ENCODE measurements around the gene SLC7A6OS. TPM values are rescaled to one million over a fixed set of nuclear protein-coding genes. Genes with fewer than 3 reads are reported as not detected.
A peak's percentile ranks its signal among the peaks of the same experiment; 100 is the strongest.

Gene SLC7A6OS
- total and polyA plus RNA-seq, 2 donors, result 12.8 to 19.4 TPM

GRCh38 chr16:68272507-68273209 is 38.1 kb downstream of the SLC7A6OS start:
- WGBS, result 96% methylated on average over 4 of the region's 4 CpGs
- Histone ChIP-seq H3K4me3 (ENCODE audit: low read length in 2 of 2) (peak overlapping the region in 1 of 2 donors; percentile 18), H3K27ac (ENCODE audit: low read depth in 1 of 2, low read length in 1 of 2) (peak overlapping the region; percentile 97), H3K36me3 (ENCODE audit: control insufficient read depth in 2 of 2, insufficient read depth in 2 of 2, low read length in 1 of 2) (peaks cover 35 to 76% of the 10 kb centered on the region in 2 donors), H3K4me1 (ENCODE audit: control insufficient read depth in 2 of 2, insufficient read depth in 2 of 2, low read length in 2 of 2) (peaks cover 69 to 95% of the 10 kb centered on the region in 2 donors), H3K9me3 (ENCODE audit: control insufficient read depth in 2 of 2, insufficient read depth in 1 of 2, low read length in 1 of 2) (peaks cover 1 to 2% of the 10 kb centered on the region in 2 donors), H3K27me3 (ENCODE audit: control insufficient read depth in 2 of 2, insufficient read depth in 1 of 2, low read length in 1 of 2) (no peaks in the 10 kb centered on the region)
- peak in 3 of 9 donors; percentile 74 to 88 (median 74) for DNase-seq (ENCODE audit: low read depth in 6 of 9, low spot score in 9 of 9)

GRCh38 chr16:68270353-68270752 is 40.4 kb downstream of the SLC7A6OS start:
- no peak for DNase-seq (ENCODE audit: low read depth in 6 of 9, low spot score in 9 of 9)
- no peaks in the 10 kb centered on the region for H3K27me3 ChIP-seq (ENCODE audit: control insufficient read depth in 2 of 2, insufficient read depth in 1 of 2, low read length in 1 of 2)
- no peak overlapping the region for H3K4me3 ChIP-seq (ENCODE audit: low read length in 2 of 2)
- 61% methylated on average over 1 of the region's 1 CpG for WGBS
- peak overlapping the region; percentile 60 to 64 for H3K27ac ChIP-seq (ENCODE audit: low read depth in 1 of 2, low read length in 1 of 2)
- H3K36me3 ChIP-seq (ENCODE audit: control insufficient read depth in 2 of 2, insufficient read depth in 2 of 2, low read length in 1 of 2), result peaks cover 31 to 66% of the 10 kb centered on the region in 2 donors
- H3K4me1 ChIP-seq (ENCODE audit: control insufficient read depth in 2 of 2, insufficient read depth in 2 of 2, low read length in 2 of 2), result peaks cover 64 to 90% of the 10 kb centered on the region in 2 donors
- peaks cover 1 to 2% of the 10 kb centered on the region in 2 donors for H3K9me3 ChIP-seq (ENCODE audit: control insufficient read depth in 2 of 2, insufficient read depth in 1 of 2, low read length in 1 of 2)

GRCh38 chr16:68269793-68270192 is 41.0 kb downstream of the SLC7A6OS start:
- 97% methylated on average over 4 of the region's 4 CpGs for WGBS
- peaks cover 1 to 2% of the 10 kb centered on the region in 2 donors for H3K9me3 ChIP-seq (ENCODE audit: control insufficient read depth in 2 of 2, insufficient read depth in 1 of 2, low read length in 1 of 2)
- no peaks in the 10 kb centered on the region for H3K27me3 ChIP-seq (ENCODE audit: control insufficient read depth in 2 of 2, insufficient read depth in 1 of 2, low read length in 1 of 2)
- peaks cover 60 to 86% of the 10 kb centered on the region in 2 donors for H3K4me1 ChIP-seq (ENCODE audit: control insufficient read depth in 2 of 2, insufficient read depth in 2 of 2, low read length in 2 of 2)
- DNase-seq (ENCODE audit: low read depth in 6 of 9, low spot score in 9 of 9), result no peak
- H3K36me3 ChIP-seq (ENCODE audit: control insufficient read depth in 2 of 2, insufficient read depth in 2 of 2, low read length in 1 of 2), result peaks cover 28 to 64% of the 10 kb centered on the region in 2 donors
- H3K27ac ChIP-seq (ENCODE audit: low read depth in 1 of 2, low read length in 1 of 2), result peak overlapping the region; percentile 60 to 64
- H3K4me3 ChIP-seq (ENCODE audit: low read length in 2 of 2), result no peak overlapping the region

GRCh38 chr16:68267612-68268405 is 42.9 kb downstream of the SLC7A6OS start:
- no peaks in the 10 kb centered on the region for H3K9me3 ChIP-seq (ENCODE audit: control insufficient read depth in 2 of 2, insufficient read depth in 1 of 2, low read length in 1 of 2)
- peaks cover 45 to 77% of the 10 kb centered on the region in 2 donors for H3K4me1 ChIP-seq (ENCODE audit: control insufficient read depth in 2 of 2, insufficient read depth in 2 of 2, low read length in 2 of 2)
- no peaks in the 10 kb centered on the region for H3K27me3 ChIP-seq (ENCODE audit: control insufficient read depth in 2 of 2, insufficient read depth in 1 of 2, low read length in 1 of 2)
- no peak for DNase-seq (ENCODE audit: low read depth in 6 of 9, low spot score in 9 of 9)
- no peak overlapping the region for H3K4me3 ChIP-seq (ENCODE audit: low read length in 2 of 2)
- 94% methylated on average over 6 of the region's 6 CpGs for WGBS
- peak overlapping the region in 1 of 2 donors; percentile 31 for H3K27ac ChIP-seq (ENCODE audit: low read depth in 1 of 2, low read length in 1 of 2)
- peaks cover 17 to 44% of the 10 kb centered on the region in 2 donors for H3K36me3 ChIP-seq (ENCODE audit: control insufficient read depth in 2 of 2, insufficient read depth in 2 of 2, low read length in 1 of 2)

- Histone ChIP-seq H3K9me3 (ENCODE audit: control insufficient read depth in 2 of 2, insufficient read depth in 1 of 2, low read length in 1 of 2) (no peaks in the 10 kb centered on the region), H3K27me3 (ENCODE audit: control insufficient read depth in 2 of 2, insufficient read depth in 1 of 2, low read length in 1 of 2) (no peaks in the 10 kb centered on the region), H3K27ac (ENCODE audit: low read depth in 1 of 2, low read length in 1 of 2) (peak overlapping the region; percentile 78 to 94), H3K4me1 (ENCODE audit: control insufficient read depth in 2 of 2, insufficient read depth in 2 of 2, low read length in 2 of 2) (peaks cover 40 to 76% of the 10 kb centered on the region in 2 donors), H3K4me3 (ENCODE audit: low read length in 2 of 2) (peak overlapping the region; percentile 68 to 99), H3K36me3 (ENCODE audit: control insufficient read depth in 2 of 2, insufficient read depth in 2 of 2, low read length in 1 of 2) (peaks cover 11 to 29% of the 10 kb centered on the region in 2 donors)
- peak in 1 of 9 donors; percentile 70 for DNase-seq (ENCODE audit: low read depth in 6 of 9, low spot score in 9 of 9)
- 8% methylated on average over 23 of the region's 23 CpGs for WGBS
Observed at GRCh38 chr16:68265078-68265920, 45.4 kb downstream of the SLC7A6OS start.

GRCh38 chr16:68264128-68265077 is 46.3 kb downstream of the SLC7A6OS start, which contains the start of gene SLC7A6:
Gene SLC7A6, plus strand, starts transcription at chr16:68264526. Its CDS starts 10,201 bp downstream, at chr16:68274727.
- peak within 1 kb of the TSS; percentile 90 to 94 for H3K27ac ChIP-seq (ENCODE audit: low read depth in 1 of 2, low read length in 1 of 2)
- no peaks in the 10 kb centered on the region for H3K27me3 ChIP-seq (ENCODE audit: control insufficient read depth in 2 of 2, insufficient read depth in 1 of 2, low read length in 1 of 2)
- peak in 3 of 9 donors; percentile 72 to 88 (median 80) for DNase-seq (ENCODE audit: low read depth in 6 of 9, low spot score in 9 of 9)
- H3K9me3 ChIP-seq (ENCODE audit: control insufficient read depth in 2 of 2, insufficient read depth in 1 of 2, low read length in 1 of 2), result peaks cover 0 to 3% of the 10 kb centered on the region in 2 donors
- H3K4me1 ChIP-seq (ENCODE audit: control insufficient read depth in 2 of 2, insufficient read depth in 2 of 2, low read length in 2 of 2), result peaks cover 40 to 76% of the 10 kb centered on the region in 2 donors
- under 1% methylated on average over 123 of the region's 123 CpGs for WGBS
- peaks cover 18 to 31% of the 10 kb centered on the region in 2 donors for H3K36me3 ChIP-seq (ENCODE audit: control insufficient read depth in 2 of 2, insufficient read depth in 2 of 2, low read length in 1 of 2)
- H3K4me3 ChIP-seq (ENCODE audit: low read length in 2 of 2), result peak within 1 kb of the TSS; percentile 68 to 99

- DNase-seq (ENCODE audit: low read depth in 6 of 9, low spot score in 9 of 9), result no peak
- 43% methylated on average over 11 of the region's 11 CpGs for WGBS
- H3K4me1 ChIP-seq (ENCODE audit: control insufficient read depth in 2 of 2, insufficient read depth in 2 of 2, low read length in 2 of 2), result peaks cover 44 to 79% of the 10 kb centered on the region in 2 donors
- peak overlapping the region; percentile 68 to 99 for H3K4me3 ChIP-seq (ENCODE audit: low read length in 2 of 2)
- H3K9me3 ChIP-seq (ENCODE audit: control insufficient read depth in 2 of 2, insufficient read depth in 1 of 2, low read length in 1 of 2), result peaks cover 1 to 4% of the 10 kb centered on the region in 2 donors
- H3K27me3 ChIP-seq (ENCODE audit: control insufficient read depth in 2 of 2, insufficient read depth in 1 of 2, low read length in 1 of 2), result no peaks in the 10 kb centered on the region
- peak overlapping the region; percentile 90 to 94 for H3K27ac ChIP-seq (ENCODE audit: low read depth in 1 of 2, low read length in 1 of 2)
- peaks cover 23 to 35% of the 10 kb centered on the region in 2 donors for H3K36me3 ChIP-seq (ENCODE audit: control insufficient read depth in 2 of 2, insufficient read depth in 2 of 2, low read length in 1 of 2)
Observed at GRCh38 chr16:68263559-68264127, 47.1 kb downstream of the SLC7A6OS start.
